Measurements from ENCODE around the gene PLEK.
"Not testable (repeated sequence)": the region's sequence is repeated elsewhere in the genome, so short reads cannot be mapped to it uniquely, and the experiment has no call there.

The PLEK gene

GRCh38 chr2:68356599-68357239 is 8.4 kb upstream of the PLEK start:
- no peak for DNase-seq

GRCh38 chr2:68357605-68358337 is 7.3 kb upstream of the PLEK start:
- DNase-seq = peak; percentile 18

- DNase-seq = no peak
Observed at GRCh38 chr2:68359889-68360288, 5.2 kb upstream of the PLEK start.

- DNase-seq = peak; percentile 36
Observed at GRCh38 chr2:68362069-68362468, 3.0 kb upstream of the PLEK start.

- no peak for DNase-seq
Observed at GRCh38 chr2:68362749-68363148, 2.3 kb upstream of the PLEK start.

- DNase-seq = no peak
Observed at GRCh38 chr2:68363721-68364120, 1.4 kb upstream of the PLEK start.

GRCh38 chr2:68366083-68366560 is 1.0 kb downstream of the PLEK start:
- no peak for DNase-seq

GRCh38 chr2:68367953-68368653 is 3.0 kb downstream of the PLEK start:
- no peak for DNase-seq

GRCh38 chr2:68368654-68369336 is 3.7 kb downstream of the PLEK start:
- DNase-seq = peak; percentile 65

GRCh38 chr2:68369337-68369734 is 4.3 kb downstream of the PLEK start:
- no peak for DNase-seq

GRCh38 chr2:68371138-68371537 is 6.1 kb downstream of the PLEK start:
- no peak for DNase-seq

GRCh38 chr2:68371581-68371980 is 6.5 kb downstream of the PLEK start:
- DNase-seq = no peak

GRCh38 chr2:68372485-68372884 is 7.4 kb downstream of the PLEK start:
- DNase-seq = no peak

- DNase-seq = no peak
Observed at GRCh38 chr2:68374184-68374583, 9.1 kb downstream of the PLEK start.

GRCh38 chr2:68375582-68375981 is 10.5 kb downstream of the PLEK start:
- DNase-seq = no peak

GRCh38 chr2:68377137-68377780 is 12.2 kb downstream of the PLEK start:
- DNase-seq = no peak

GRCh38 chr2:68378779-68379178 is 13.7 kb downstream of the PLEK start:
- not testable (repeated sequence) for DNase-seq

- no peak for DNase-seq
Observed at GRCh38 chr2:68379184-68379708, 14.2 kb downstream of the PLEK start.

- no peak for DNase-seq
Observed at GRCh38 chr2:68383778-68384177, 18.7 kb downstream of the PLEK start.

GRCh38 chr2:68384485-68385107 is 19.5 kb downstream of the PLEK start:
- no peak for DNase-seq

- DNase-seq = no peak
Observed at GRCh38 chr2:68385220-68385906, 20.3 kb downstream of the PLEK start.

Data from T1000 (cell line).